Esophagus muscularis mucosa (tissue), 3 donors: ENCODE data around the gene SHC2.
"Not testable (repeated sequence)": the region's sequence is repeated elsewhere in the genome, so short reads cannot be mapped to it uniquely, and the experiment has no call there.

ENCODE experiments used
- CTCF ChIP-seq, 3 experiments: fragments of 200-600 bp in 2 of 3; fragments of 450-650 bp in 1 of 3; sonication (generic) in 2 of 3; IDR thresholded peaks; one replicate each; pipeline ENCODE4 v1.5.1; 2017 to 2019; ENCODE audit warnings: antibody characterized with exemption in 3 of 3, mild to moderate bottlenecking in 2 of 3, moderate library complexity in 1 of 3
- POLR2A ChIP-seq: fragments of 450-650 bp; IDR thresholded peaks from one replicate; pipeline ENCODE4 v1.6.1; 2017; ENCODE audit warnings: antibody characterized with exemption, moderate library complexity, mild to moderate bottlenecking, low read depth

DNA sequence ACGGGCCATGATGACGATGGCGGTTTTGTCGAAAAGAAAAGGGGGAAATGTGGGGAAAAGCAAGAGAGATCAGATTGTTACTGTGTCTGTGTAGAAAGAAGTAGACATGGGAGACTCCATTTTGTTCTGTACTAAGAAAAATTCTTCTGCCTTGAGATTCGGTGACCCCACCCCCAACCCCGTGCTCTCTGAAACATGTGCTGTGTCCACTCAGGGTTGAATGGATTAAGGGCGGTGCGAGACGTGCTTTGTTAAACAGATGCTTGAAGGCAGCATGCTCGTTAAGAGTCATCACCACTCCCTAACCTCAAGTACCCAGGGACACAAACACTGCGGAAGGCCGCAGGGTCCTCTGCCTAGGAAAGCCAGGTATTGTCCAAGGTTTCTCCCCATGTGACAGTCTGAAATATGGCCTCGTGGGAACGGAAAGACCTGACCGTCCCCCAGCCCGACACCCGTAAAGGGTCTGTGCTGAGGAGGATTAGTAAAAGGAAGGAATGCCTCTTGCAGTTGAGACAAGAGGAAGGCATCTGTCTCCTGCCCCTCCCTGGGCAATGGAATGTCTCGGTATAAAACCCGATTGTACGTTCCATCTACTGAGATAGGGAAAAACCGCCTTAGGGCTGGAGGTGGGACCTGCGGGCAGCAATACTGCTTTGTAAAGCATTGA is 74.1 kb downstream of the SHC2 start:
- not testable (repeated sequence) for TF ChIP-seq CTCF (IDR thresholded peaks at IDR 0.05); POLR2A
